Esophagus mucosa (tissue), 1 donor: ENCODE data around the gene SPRR3. TPM values are rescaled to one million over a fixed set of nuclear protein-coding genes. Genes with fewer than 3 reads are reported as not detected.
"Not testable (repeated sequence)": the region's sequence is repeated elsewhere in the genome, so short reads cannot be mapped to it uniquely, and the experiment has no call there.

Experiments used
- ATAC-seq: fragments of 200-7000 bp; cut with Tn5 transposase; one replicate; pipeline ENCODE4 v1.9.1; 2020
- total RNA-seq: library from RNA; stranded (reverse); gene quantifications from one replicate; pipeline ENCODE4 v1.2.4, GENCODE V29; 2023
- donor health status: DM: yes; HTN: yes; CAD: no.

The SPRR3 gene
- total RNA-seq, 1 donor from 2014 or later, result 10,043 TPM

- ATAC-seq, result peak; percentile 78
These were observed 17.8 kb upstream of the SPRR3 start, which contains the start of gene SPRR1A for GRCh38 chr1:152983743-152984142. TSS of gene SPRR1A (plus strand) at chr1:152984081. CDS start at chr1:152985231, 1,150 bp downstream.

GRCh38 chr1:152986578-152986977 lies 15.0 kb upstream of the SPRR3 start:
- ATAC-seq, result no peak

GRCh38 chr1:152993186-152993585 lies 8.4 kb upstream of the SPRR3 start:
- no peak for ATAC-seq

GRCh38 chr1:152995842-152996241 lies 5.7 kb upstream of the SPRR3 start:
- no peak for ATAC-seq

- ATAC-seq, result no peak
These were observed 4.7 kb upstream of the SPRR3 start for GRCh38 chr1:152996633-152997400.

- no peak for ATAC-seq
These were observed 3.6 kb upstream of the SPRR3 start for GRCh38 chr1:152997901-152998300.

GRCh38 chr1:152998476-152998875 lies 3.1 kb upstream of the SPRR3 start:
- no peak for ATAC-seq

- ATAC-seq, result peak; percentile 71
These were observed 1.7 kb upstream of the SPRR3 start for GRCh38 chr1:152999818-153000217.

- ATAC-seq, result peak; percentile 70
These were observed 1.3 kb upstream of the SPRR3 start for GRCh38 chr1:153000294-153000693.

- not testable (repeated sequence) for ATAC-seq
These were observed 9.7 kb downstream of the SPRR3 start for GRCh38 chr1:153011235-153011758.

GRCh38 chr1:153021829-153022228 lies 20.3 kb downstream of the SPRR3 start:
- ATAC-seq, result not testable (repeated sequence)

GRCh38 chr1:153022340-153022739 lies 20.8 kb downstream of the SPRR3 start:
- not testable (repeated sequence) for ATAC-seq

- ATAC-seq, result no peak
These were observed 21.6 kb downstream of the SPRR3 start for GRCh38 chr1:153023109-153023508.

GRCh38 chr1:153024413-153024812 lies 22.9 kb downstream of the SPRR3 start:
- ATAC-seq, result peak; percentile 65

- peak; percentile 30 for ATAC-seq
These were observed 24.2 kb downstream of the SPRR3 start for GRCh38 chr1:153025797-153026196.

- no peak for ATAC-seq
These were observed 27.2 kb downstream of the SPRR3 start for GRCh38 chr1:153028766-153029165.

- ATAC-seq, result peak; percentile 82
These were observed 29.3 kb downstream of the SPRR3 start, which contains the start of gene SPRR1B for GRCh38 chr1:153030895-153031294. TSS of gene SPRR1B (plus strand) at chr1:153031203. CDS start at chr1:153032346, 1,143 bp downstream.

GRCh38 chr1:153032073-153032472 lies 30.5 kb downstream of the SPRR3 start:
- ATAC-seq, result no peak

- ATAC-seq, result peak; percentile 87
These were observed 31.2 kb downstream of the SPRR3 start for GRCh38 chr1:153032677-153033308.

GRCh38 chr1:153035211-153035610 lies 33.7 kb downstream of the SPRR3 start:
- ATAC-seq, result no peak

- ATAC-seq, result peak; percentile 89
These were observed 39.5 kb downstream of the SPRR3 start, which contains the start of gene SPRR2D for GRCh38 chr1:153040950-153041631. TSS of gene SPRR2D (minus strand) at chr1:153041120. CDS start at chr1:153040346, 774 bp downstream.

- ATAC-seq, result peak; percentile 30
These were observed 47.7 kb downstream of the SPRR3 start for GRCh38 chr1:153049211-153049610.
